Panc1 (cell line): Measurements from ENCODE around the gene CORO2A. TPM values are rescaled to one million over a fixed set of nuclear protein-coding genes. Genes with fewer than 3 reads are reported as not detected.

Source experiments
- ATAC-seq: fragments of 200-7000 bp; cut with Tn5 transposase; 2 replicates; pipeline ENCODE4 v1.9.1; 2020; ENCODE audit warnings: mild to moderate bottlenecking, moderate library complexity
- BruUV-seq: library from RNA; stranded (reverse); fragments of 400-500 nt; replicated peaks from 2 replicates; lab custom pipeline; 2021; lab: Mats Ljungman, UMichigan
- CTCF ChIA-PET: fragments of 300-600 bp; sonication (Branson Sonifier 250); formaldehyde crosslinking; loops from one replicate; lab custom pipeline; 2022; ENCODE audit warnings: antibody characterized with exemption; lab: Charles Lee
- POLR2A ChIA-PET: fragments of 300-600 bp; sonication (Branson Sonifier 250); formaldehyde crosslinking; loops from one replicate; lab custom pipeline; 2022; ENCODE audit warnings: antibody characterized with exemption; lab: Charles Lee
- DNase-seq: peaks from one replicate; pipeline ENCODE4 v3.0.0-alpha.2; 2010; ENCODE audit warnings: low read depth, low spot score
- H3K27ac ChIP-seq: 2 replicates; pipeline ENCODE4 v1.5.1; 2011; ENCODE audit warnings: mild to moderate bottlenecking, low read length, inconsistent platforms
- H3K27me3 ChIP-seq: fragments of 200-500 bp; sonication (Bioruptor generic); 2 replicates; pipeline ENCODE4 v1.6.0; 2014; ENCODE audit warnings: low read length, inconsistent platforms; ENCODE audit not compliant: control insufficient read depth, insufficient read depth
- H3K36me3 ChIP-seq: fragments of 200-500 bp; sonication (Bioruptor generic); 2 replicates; pipeline ENCODE4 v1.5.1; 2014; ENCODE audit warnings: inconsistent platforms, mild to moderate bottlenecking, low read length, moderate library complexity; ENCODE audit not compliant: control insufficient read depth, insufficient read depth
- H3K4me1 ChIP-seq: 2 replicates; pipeline ENCODE4 v1.5.1; 2011; ENCODE audit warnings: inconsistent platforms, mild to moderate bottlenecking, low read length, moderate library complexity; ENCODE audit not compliant: control insufficient read depth, insufficient read depth
- H3K4me3 ChIP-seq, 2 experiments: 2 replicates each; pipeline ENCODE4 v1.5.1; 2011 to 2012; ENCODE audit warnings: low read depth in 2 of 2, low read length in 2 of 2, mild to moderate bottlenecking in 2 of 2, inconsistent platforms in 1 of 2, moderate library complexity in 1 of 2
- H3K9me3 ChIP-seq: fragments of 200-500 bp; sonication (Bioruptor generic); 2 replicates; pipeline ENCODE4 v1.5.1; 2014; ENCODE audit warnings: low read depth, mild to moderate bottlenecking, inconsistent platforms, low read length, moderate library complexity; ENCODE audit not compliant: control insufficient read depth, insufficient read depth
- CTCF ChIP-seq: fragments of 450-650 bp; IDR thresholded peaks from 2 replicates; pipeline ENCODE4 v1.5.1; 2017; ENCODE audit warnings: mild to moderate bottlenecking
- POLR2AphosphoS5 ChIP-seq: IDR thresholded peaks from 2 replicates; pipeline ENCODE4 v1.6.1; 2012; ENCODE audit warnings: mild to moderate bottlenecking, low read depth, low read length, moderate library complexity
- REST ChIP-seq, 2 experiments: IDR thresholded peaks; 2 replicates each; pipeline ENCODE4 v1.6.1; 2011 to 2012; ENCODE audit warnings: low read depth in 2 of 2, control low read depth in 1 of 2, low read length in 1 of 2, mild to moderate bottlenecking in 1 of 2, moderate library complexity in 1 of 2; ENCODE audit not compliant: insufficient read depth in 1 of 2
- SIN3A ChIP-seq: IDR thresholded peaks from 2 replicates; pipeline ENCODE4 v1.6.1; 2012; ENCODE audit warnings: low read depth, mild to moderate bottlenecking, low read length, moderate library complexity, borderline replicate concordance; ENCODE audit not compliant: insufficient read depth
- TCF7L2 ChIP-seq: IDR thresholded peaks from 2 replicates; pipeline ENCODE4 v1.6.1; 2011; ENCODE audit warnings: mild to moderate bottlenecking, low read depth, low read length, inconsistent platforms
- in situ Hi-C: cut with HindIII; loops from 2 replicates; pipeline ENCODE4 v1.10.0; 2016; ENCODE audit warnings: low sequenced_read_pairs, low pct_unique_long_range_greater_than_20kb
- intact Hi-C: fragments of 100-400 bp; cut with micrococcal nuclease; formaldehyde crosslinking; loops from one replicate; pipeline ENCODE4 v1.10.0; 2022; ENCODE audit not compliant: unreplicated experiment
- total RNA-seq: library from RNA; stranded (reverse); gene quantifications from one replicate; pipeline ENCODE4 v1.2.1, GENCODE V29; 2021; ENCODE audit not compliant: unreplicated experiment

Gene CORO2A
- total RNA-seq, 1 experiment from 2014 or later: 2.0 TPM

DNA sequence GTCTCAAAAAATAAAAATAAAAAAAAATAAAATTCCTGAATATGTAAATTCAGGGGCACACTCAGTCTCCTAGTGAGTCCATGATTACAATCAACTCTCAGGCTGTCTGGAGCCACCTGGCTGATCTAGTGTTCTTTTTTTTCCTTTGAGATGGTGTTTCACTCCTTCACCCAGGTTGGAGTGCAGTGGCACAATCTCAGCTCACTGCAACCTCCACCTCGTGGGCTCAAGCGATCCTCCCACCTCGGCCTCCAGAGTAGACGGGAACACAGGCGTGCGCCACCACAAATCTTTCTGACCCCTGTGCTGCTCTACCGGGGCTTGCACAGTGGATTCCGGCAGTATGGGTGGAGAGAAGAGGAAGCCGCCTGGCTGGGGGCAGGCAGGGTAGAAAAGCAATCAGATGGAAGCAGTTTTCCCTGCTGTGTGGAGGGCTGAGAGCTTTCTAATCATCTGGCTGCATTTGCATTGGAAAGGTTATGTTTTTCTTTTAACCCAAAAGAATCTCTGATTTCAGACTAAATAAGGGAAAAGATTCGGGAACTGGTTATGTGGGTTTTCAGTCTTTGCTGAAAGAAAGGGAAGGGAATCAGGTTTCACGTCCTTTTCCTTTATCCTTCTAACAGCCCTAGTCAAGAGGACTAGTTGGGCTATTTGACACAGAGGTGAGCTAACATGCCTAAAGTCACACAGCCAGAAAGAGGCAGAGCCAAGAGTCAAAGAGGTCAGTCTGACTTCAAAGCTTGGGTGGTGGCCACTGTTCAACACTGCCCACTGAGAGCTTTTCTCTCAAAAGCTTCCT lies 26.3 kb upstream of the CORO2A start:
- Histone ChIP-seq H3K27ac (no peak overlapping the region), H3K36me3 (no peaks in the 10 kb centered on the region), H3K9me3 (no peaks in the 10 kb centered on the region), H3K4me1 (no peaks in the 10 kb centered on the region), H3K27me3 (no peaks in the 10 kb centered on the region), H3K4me3 (no peak overlapping the region)
- in situ Hi-C loops (no loop called here), intact Hi-C loops (no loop called here)
- CTCF ChIA-PET: interaction anchor here (0.6 kb wide), 1 partner anchor 487 kb away, joined by 4 read pairs; no protein-coding TSS in a partner anchor
- BruUV-seq: no TSS peak
- DNase-seq (no peak), ATAC-seq (no peak)
- no peak for TF ChIP-seq REST (IDR thresholded peaks at IDR 0.05; ENCODE audit: insufficient read depth in 1 of 2, low read depth in 2 of 2, low read length in 1 of 2)
- TF ChIP-seq SIN3A: no peak
- no peak for TF ChIP-seq TCF7L2
- no peak for TF ChIP-seq POLR2AphosphoS5
- no peak for TF ChIP-seq CTCF
- POLR2A ChIA-PET: interaction anchor here (0.6 kb wide), 1 partner anchor 187 kb away, joined by 4 read pairs; no protein-coding TSS in a partner anchor

- ChIA-PET POLR2A (no interaction called here), CTCF (no interaction called here)
- no peaks in the 10 kb centered on the region for H3K9me3 ChIP-seq
- ATAC-seq: no peak
- no peak overlapping the region for H3K27ac ChIP-seq
- DNase-seq: no peak
- no peaks in the 10 kb centered on the region for H3K36me3 ChIP-seq
- TF ChIP-seq SIN3A (no peak), POLR2AphosphoS5 (no peak)
- H3K4me3 ChIP-seq: no peak overlapping the region
- in situ Hi-C loops (no loop called here), intact Hi-C loops (no loop called here)
- no peaks in the 10 kb centered on the region for H3K4me1 ChIP-seq
- no peaks in the 10 kb centered on the region for H3K27me3 ChIP-seq
- no TSS peak for BruUV-seq
Observed at GRCh38 chr9:98217255-98217654, 24.8 kb upstream of the CORO2A start.

- TF ChIP-seq REST (IDR thresholded peaks at IDR 0.05; ENCODE audit: insufficient read depth in 1 of 2, low read depth in 2 of 2, low read length in 1 of 2) (no peak), SIN3A (no peak), CTCF (no peak), POLR2AphosphoS5 (no peak), TCF7L2 (no peak)
- intact Hi-C loops (no loop called here), in situ Hi-C loops (no loop called here)
- no peak overlapping the region for H3K27ac ChIP-seq
- H3K36me3 ChIP-seq: no peaks in the 10 kb centered on the region
- ATAC-seq (no peak), DNase-seq (no peak)
- ChIA-PET CTCF (no interaction called here), POLR2A (no interaction called here)
- BruUV-seq: no TSS peak
- no peaks in the 10 kb centered on the region for H3K9me3 ChIP-seq
- no peak overlapping the region for H3K4me3 ChIP-seq
- H3K27me3 ChIP-seq: no peaks in the 10 kb centered on the region
- no peaks in the 10 kb centered on the region for H3K4me1 ChIP-seq
Observed at GRCh38 chr9:98216391-98216790, 24.0 kb upstream of the CORO2A start.
